WTC11 (cell line): ENCODE measurements around the gene HDAC1. TPM values are rescaled to one million over a fixed set of nuclear protein-coding genes. Genes with fewer than 3 reads are reported as not detected.

ENCODE experiments used
- ATAC-seq: fragments of 200-7000 bp; cut with Tn5 transposase; 2 replicates; pipeline ENCODE4 v1.10.0; 2021; ENCODE audit warnings: mild to moderate bottlenecking, moderate library complexity
- CTCF ChIA-PET: fragments of 300-600 bp; sonication (Branson Sonifier 250); formaldehyde crosslinking; loops from one replicate; lab custom pipeline; 2021; ENCODE audit warnings: antibody characterized with exemption; lab: Charles Lee
- POLR2A ChIA-PET: fragments of 350-600 bp; sonication (Branson Sonifier 250); formaldehyde crosslinking; loops from one replicate; lab custom pipeline; 2021; ENCODE audit warnings: antibody characterized with exemption; lab: Charles Lee
- DNase-seq: peaks from one replicate; pipeline ENCODE4 v3.0.0; 2021; ENCODE audit warnings: low spot score
- H3K27ac Mint-ChIP-seq: 2 replicates; pipeline ENCODE4 v1.8.0; 2021; ENCODE audit warnings: mixed read lengths
- H3K27me3 Mint-ChIP-seq: 2 replicates; pipeline ENCODE4 v1.8.0; 2021; ENCODE audit warnings: low read depth, mild to moderate bottlenecking, moderate library complexity, mixed read lengths
- H3K36me3 Mint-ChIP-seq: 2 replicates; pipeline ENCODE4 v1.8.0; 2021; ENCODE audit warnings: mixed read lengths
- H3K4me1 Mint-ChIP-seq: 2 replicates; pipeline ENCODE4 v1.8.0; 2022; ENCODE audit warnings: mixed read lengths
- H3K4me3 Mint-ChIP-seq: 2 replicates; pipeline ENCODE4 v1.8.0; 2021; ENCODE audit warnings: mild to moderate bottlenecking, moderate library complexity, mixed read lengths
- H3K9me3 Mint-ChIP-seq: 2 replicates; pipeline ENCODE4 v1.8.0; 2021; ENCODE audit warnings: mixed read lengths
- AR ChIP-seq: fragments of 250-450 bp; sonication (Bioruptor Pico); IDR thresholded peaks from 2 replicates; pipeline ENCODE4 v1.9.0; 2021; ENCODE audit warnings: mild to moderate bottlenecking
- ATF1 ChIP-seq: sonication (generic); formaldehyde crosslinking; IDR thresholded peaks from 2 replicates; pipeline ENCODE4 v1.8.1; 2023; ENCODE audit warnings: mild to moderate bottlenecking, moderate library complexity, missing genetic modification reagents
- CTCF ChIP-seq: fragments of 200-600 bp; IDR thresholded peaks from 2 replicates; pipeline ENCODE4 v1.8.0; 2022; ENCODE audit warnings: antibody characterized with exemption
- EMX1 ChIP-seq: fragments of 250-450 bp; sonication (Bioruptor Pico); IDR thresholded peaks from 2 replicates; pipeline ENCODE4 v1.8.0; 2021; ENCODE audit warnings: mild to moderate bottlenecking
- ESRRA ChIP-seq: sonication (generic); formaldehyde crosslinking; IDR thresholded peaks from 2 replicates; pipeline ENCODE4 v1.8.1; 2022; ENCODE audit warnings: mild to moderate bottlenecking, missing genetic modification reagents, borderline replicate concordance
- FOXP1 ChIP-seq: sonication (generic); formaldehyde crosslinking; IDR thresholded peaks from 2 replicates; pipeline ENCODE4 v1.8.0; 2022; ENCODE audit warnings: missing genetic modification reagents, mild to moderate bottlenecking, moderate library complexity, borderline replicate concordance
- GTF2I ChIP-seq: fragments of 250-450 bp; sonication (Bioruptor Pico); conservative IDR thresholded peaks from 2 replicates; pipeline ENCODE4 v1.4.0; 2021; ENCODE audit warnings: mild to moderate bottlenecking
- JAZF1 ChIP-seq: fragments of 250-450 bp; sonication (Bioruptor Pico); IDR thresholded peaks from 2 replicates; pipeline ENCODE4 v1.9.0; 2021; ENCODE audit warnings: moderate library complexity, mild to moderate bottlenecking, inconsistent platforms
- NR1H2 ChIP-seq: sonication (generic); formaldehyde crosslinking; IDR thresholded peaks from 2 replicates; pipeline ENCODE4 v1.9.0; 2021; ENCODE audit warnings: mild to moderate bottlenecking, moderate library complexity, missing genetic modification reagents
- NR2C2 ChIP-seq: sonication (generic); formaldehyde crosslinking; IDR thresholded peaks from 2 replicates; pipeline ENCODE4 v1.8.0; 2022; ENCODE audit warnings: mild to moderate bottlenecking, missing genetic modification reagents
- PRDM15 ChIP-seq: sonication (generic); formaldehyde crosslinking; IDR thresholded peaks from 2 replicates; pipeline ENCODE4 v1.8.0; 2022; ENCODE audit warnings: missing genetic modification reagents
- PRRX2 ChIP-seq: fragments of 250-450 bp; sonication (Bioruptor Pico); IDR thresholded peaks from 2 replicates; pipeline ENCODE4 v1.8.0; 2021; ENCODE audit warnings: mild to moderate bottlenecking
- STAT6 ChIP-seq: sonication (generic); formaldehyde crosslinking; conservative IDR thresholded peaks from 2 replicates; pipeline ENCODE4 v1.8.1; 2023; ENCODE audit warnings: mild to moderate bottlenecking, low read depth, missing genetic modification reagents, moderate library complexity
- TEAD4 ChIP-seq: sonication (generic); formaldehyde crosslinking; IDR thresholded peaks from 2 replicates; pipeline ENCODE4 v1.8.0; 2022; ENCODE audit warnings: mild to moderate bottlenecking, missing genetic modification reagents
- TP53 ChIP-seq: sonication (generic); formaldehyde crosslinking; IDR thresholded peaks from 2 replicates; pipeline ENCODE4 v1.8.1; 2023; ENCODE audit warnings: mild to moderate bottlenecking, missing genetic modification reagents
- USF1 ChIP-seq: sonication (generic); formaldehyde crosslinking; IDR thresholded peaks from 2 replicates; pipeline ENCODE4 v1.8.0; 2022; ENCODE audit warnings: mild to moderate bottlenecking, missing genetic modification reagents
- USF2 ChIP-seq: sonication (generic); formaldehyde crosslinking; IDR thresholded peaks from 2 replicates; pipeline ENCODE4 v1.8.1; 2023; ENCODE audit warnings: mild to moderate bottlenecking, missing genetic modification reagents, moderate library complexity
- ZMAT4 ChIP-seq: fragments of 250-450 bp; sonication (Bioruptor Pico); IDR thresholded peaks from 2 replicates; pipeline ENCODE4 v1.9.0; 2021; ENCODE audit warnings: mild to moderate bottlenecking
- ZNF317 ChIP-seq: sonication (generic); formaldehyde crosslinking; IDR thresholded peaks from 2 replicates; pipeline ENCODE4 v1.8.1; 2023; ENCODE audit warnings: low read depth, mild to moderate bottlenecking, moderate library complexity, missing genetic modification reagents, borderline replicate concordance
- ZNF671 ChIP-seq: fragments of 250-450 bp; sonication (Bioruptor Pico); IDR thresholded peaks from 2 replicates; pipeline ENCODE4 v1.8.0; 2021; ENCODE audit warnings: mild to moderate bottlenecking
- total RNA-seq: library from RNA; stranded (reverse); gene quantifications from 3 replicates; pipeline ENCODE4 v1.2.3, GENCODE V29; 2021

The HDAC1 gene
- total RNA-seq, 1 experiment from 2014 or later = 108 TPM

GRCh38 chr1:32363713-32364112, 71.8 kb downstream of the HDAC1 start:
- DNase-seq = no peak
- H3K9me3 Mint-ChIP-seq = no peaks in the 10 kb centered on the region
- H3K4me1 Mint-ChIP-seq = peaks cover 10% of the 10 kb centered on the region
- no peak overlapping the region for H3K4me3 Mint-ChIP-seq
- H3K27me3 Mint-ChIP-seq = peaks cover 33% of the 10 kb centered on the region
- POLR2A ChIA-PET = interaction anchor here (0.6 to 2.5 kb wide), 3 partner anchors 28 to 393 kb away, joined by 3 to 10 read pairs (median 4); partner anchors contain the start of gene MARCKSL1
- no peak overlapping the region for H3K27ac Mint-ChIP-seq
- TF ChIP-seq ZNF317 = no peak
- TF ChIP-seq PRRX2 (CRISPR knock-in tag) = no peak
- no peak for TF ChIP-seq FOXP1 (CRISPR knock-in tag)
- TF ChIP-seq PRDM15 (CRISPR knock-in tag) = no peak
- no peak for TF ChIP-seq GTF2I
- TF ChIP-seq AR (CRISPR knock-in tag) = no peak
- no peak for TF ChIP-seq ESRRA
- no peak for TF ChIP-seq EMX1 (CRISPR knock-in tag)
- TF ChIP-seq TP53 (CRISPR knock-in tag) = no peak
- no peak for TF ChIP-seq ZNF671
- TF ChIP-seq ZMAT4 (CRISPR knock-in tag) = no peak
- TF ChIP-seq USF2 = no peak
- TF ChIP-seq NR1H2 (CRISPR knock-in tag) = no peak
- no peak for TF ChIP-seq NR2C2 (CRISPR knock-in tag)
- no peak for TF ChIP-seq CTCF
- TF ChIP-seq JAZF1 (CRISPR knock-in tag) = no peak
- TF ChIP-seq, all 79 proteins: peak for 0
- CTCF ChIA-PET = interaction anchor here (1.6 to 2.0 kb wide), 2 partner anchors 30 to 148 kb away, joined by 4 to 5 read pairs; no protein-coding TSS in a partner anchor
- ATAC-seq = no peak
- H3K36me3 Mint-ChIP-seq = peaks cover 14% of the 10 kb centered on the region

- H3K27me3 Mint-ChIP-seq = peaks cover 22% of the 10 kb centered on the region
- peaks cover 17% of the 10 kb centered on the region for H3K36me3 Mint-ChIP-seq
- TF ChIP-seq TEAD4 = no peak
- TF ChIP-seq JAZF1 (CRISPR knock-in tag) = no peak
- TF ChIP-seq USF1 = no peak
- TF ChIP-seq ATF1 (CRISPR knock-in tag) = no peak
- no peak for TF ChIP-seq STAT6 (CRISPR knock-in tag)
- H3K4me1 Mint-ChIP-seq = peaks cover 10% of the 10 kb centered on the region
- no peaks in the 10 kb centered on the region for H3K9me3 Mint-ChIP-seq
- H3K4me3 Mint-ChIP-seq = no peak overlapping the region
- ChIA-PET CTCF (interaction anchor here (0.6 kb wide), 1 partner anchor 329 kb away, joined by 6 read pairs; no protein-coding TSS in a partner anchor), POLR2A (interaction anchor here (1.4 kb wide), 1 partner anchor 11 kb away, joined by 3 read pairs; no protein-coding TSS in a partner anchor)
- no peak overlapping the region for H3K27ac Mint-ChIP-seq
- DNase-seq (no peak), ATAC-seq (no peak)
These were observed 73.0 kb downstream of the HDAC1 start for GRCh38 chr1:32364836-32365235.
